Stimulated activated CD4-positive, alpha-beta T cell treated with anti-CD3 and anti-CD28 coated beads, Interleukin-2, amount 100 ng/mL, for 24 hours (primary cell): Measurements from ENCODE around the gene HNRNPH1.
"Not testable (repeated sequence)": the region's sequence is repeated elsewhere in the genome, so short reads cannot be mapped to it uniquely, and the experiment has no call there.

ENCODE experiments used
- DNase-seq, 2 donors: peaks; one replicate each; pipeline ENCODE4 v3.0.0-alpha.2; 2020

HNRNPH1 gene, protein sequence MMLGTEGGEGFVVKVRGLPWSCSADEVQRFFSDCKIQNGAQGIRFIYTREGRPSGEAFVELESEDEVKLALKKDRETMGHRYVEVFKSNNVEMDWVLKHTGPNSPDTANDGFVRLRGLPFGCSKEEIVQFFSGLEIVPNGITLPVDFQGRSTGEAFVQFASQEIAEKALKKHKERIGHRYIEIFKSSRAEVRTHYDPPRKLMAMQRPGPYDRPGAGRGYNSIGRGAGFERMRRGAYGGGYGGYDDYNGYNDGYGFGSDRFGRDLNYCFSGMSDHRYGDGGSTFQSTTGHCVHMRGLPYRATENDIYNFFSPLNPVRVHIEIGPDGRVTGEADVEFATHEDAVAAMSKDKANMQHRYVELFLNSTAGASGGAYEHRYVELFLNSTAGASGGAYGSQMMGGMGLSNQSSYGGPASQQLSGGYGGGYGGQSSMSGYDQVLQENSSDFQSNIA

DNA sequence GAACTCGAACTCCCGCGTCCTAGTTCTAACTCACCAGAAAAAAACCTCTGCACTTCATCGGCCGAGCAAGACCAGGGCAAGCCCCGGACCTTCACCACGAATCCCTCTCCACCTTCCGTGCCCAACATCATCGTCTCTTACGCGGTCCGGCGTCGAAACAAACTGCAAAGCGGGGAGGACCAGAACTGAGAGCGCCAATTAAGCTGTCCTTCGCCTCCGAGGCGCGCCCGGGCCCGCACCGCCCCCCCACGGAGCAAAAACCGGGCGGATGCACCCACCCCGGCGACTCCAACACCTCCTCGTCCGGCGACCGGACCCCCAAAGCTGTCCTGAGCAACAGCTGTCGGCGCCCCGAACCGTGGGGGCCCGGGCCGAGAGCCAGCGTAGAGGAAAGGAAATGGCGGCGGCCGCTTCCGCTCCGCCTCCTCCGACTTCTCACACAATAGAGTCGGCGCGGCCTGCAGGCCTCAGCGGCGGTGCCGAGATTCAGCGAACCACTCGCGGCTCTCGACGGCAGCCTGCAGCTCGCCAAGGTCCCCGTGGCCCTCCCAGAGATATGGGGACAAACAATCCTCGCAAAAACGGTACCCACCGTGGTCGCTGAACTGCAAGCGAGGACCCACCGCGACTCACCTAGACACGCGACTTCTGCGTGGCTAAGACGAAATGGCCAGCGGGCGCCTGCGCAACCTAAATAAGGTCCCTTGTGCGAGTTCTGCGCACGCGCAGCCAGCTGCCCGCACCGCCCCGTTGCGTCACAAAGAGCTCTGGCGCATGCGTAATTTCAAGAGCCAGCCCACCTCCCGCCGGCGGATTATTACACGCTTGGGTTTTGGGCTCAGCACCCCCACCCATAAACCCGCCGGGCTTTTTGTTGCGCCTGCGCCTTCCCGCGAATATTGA lies at the start of gene HNRNPH1:
Gene HNRNPH1 (minus strand): TSS at position 669 of the 903 bp plus-strand sequence. CDS start 538 bp downstream, at position 131.
- DNase-seq = peak; percentile 97

DNA sequence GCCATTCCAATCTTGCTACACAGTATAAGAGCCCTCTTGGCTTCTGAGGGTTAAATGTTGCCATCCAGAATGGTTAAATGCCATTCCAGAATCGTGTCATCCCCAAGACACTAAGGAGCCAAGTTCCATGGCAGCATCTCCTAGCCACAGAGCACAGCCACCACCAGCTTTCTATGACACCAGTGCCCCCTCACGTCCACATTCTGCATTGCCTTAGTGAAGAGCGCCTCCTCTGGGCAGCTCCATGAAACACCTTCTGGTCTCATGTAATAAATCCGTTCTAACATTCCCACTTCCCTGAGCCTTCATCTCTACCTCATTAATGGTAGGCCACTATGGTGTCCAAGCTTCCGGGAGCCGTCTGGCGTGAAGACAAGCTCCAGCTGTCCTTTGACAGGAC lies 44.9 kb upstream of the HNRNPH1 start:
- peak; percentile 28 to 36 for DNase-seq

DNA sequence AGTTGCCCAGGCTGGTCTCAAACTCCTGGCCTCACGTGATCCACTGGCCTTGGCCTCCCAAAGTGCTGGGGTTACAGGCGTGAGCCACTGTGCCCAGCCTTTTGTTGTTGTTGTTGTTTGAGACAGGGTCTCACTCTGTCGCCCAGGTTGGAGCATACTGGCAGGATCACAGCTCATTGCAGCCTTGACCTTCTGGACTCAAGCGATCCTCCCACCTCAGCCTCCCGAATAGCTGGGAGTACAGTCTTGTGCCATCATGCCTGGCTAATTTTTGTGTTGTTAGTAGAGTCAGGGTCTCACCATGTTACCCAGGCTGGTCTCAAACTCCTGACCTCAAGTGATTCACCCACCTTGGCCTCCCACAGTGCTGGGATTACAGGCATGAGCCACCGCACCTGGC lies 38.2 kb upstream of the HNRNPH1 start:
- DNase-seq = not testable (repeated sequence)

DNA sequence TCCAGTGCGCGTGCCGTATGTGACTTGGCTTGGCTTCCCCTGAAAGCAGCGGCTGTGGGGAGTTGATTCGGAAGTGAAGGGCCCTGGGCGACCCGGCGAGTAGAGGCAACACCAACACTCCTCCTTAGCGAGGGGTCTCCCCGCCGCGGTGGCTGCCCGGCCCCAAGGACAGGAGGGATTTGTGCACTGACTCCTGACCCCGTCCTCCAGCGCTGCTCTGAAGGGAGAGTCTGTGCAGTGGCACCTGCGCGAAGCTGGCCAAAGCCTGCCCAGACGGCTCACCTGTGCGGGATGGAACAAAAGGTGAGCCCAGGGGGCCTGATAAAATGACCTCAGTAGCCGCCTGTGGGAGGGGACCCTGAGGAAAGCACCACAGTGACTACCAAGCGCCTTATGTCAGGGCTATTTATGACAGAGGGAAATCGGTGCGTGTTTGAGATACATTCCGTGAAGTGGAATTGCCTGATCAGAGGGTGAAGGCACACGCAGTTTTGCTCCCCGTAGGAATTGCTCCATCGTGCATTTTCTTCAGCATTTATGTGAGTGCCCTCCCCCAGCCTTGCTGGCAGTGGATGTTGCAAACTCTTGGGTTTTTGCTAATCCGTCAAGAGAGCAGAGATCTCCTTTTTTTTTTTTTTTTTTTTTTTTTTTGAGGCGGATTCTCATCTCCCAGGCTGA lies 34.8 kb upstream of the HNRNPH1 start:
- not testable (repeated sequence) for DNase-seq

DNA sequence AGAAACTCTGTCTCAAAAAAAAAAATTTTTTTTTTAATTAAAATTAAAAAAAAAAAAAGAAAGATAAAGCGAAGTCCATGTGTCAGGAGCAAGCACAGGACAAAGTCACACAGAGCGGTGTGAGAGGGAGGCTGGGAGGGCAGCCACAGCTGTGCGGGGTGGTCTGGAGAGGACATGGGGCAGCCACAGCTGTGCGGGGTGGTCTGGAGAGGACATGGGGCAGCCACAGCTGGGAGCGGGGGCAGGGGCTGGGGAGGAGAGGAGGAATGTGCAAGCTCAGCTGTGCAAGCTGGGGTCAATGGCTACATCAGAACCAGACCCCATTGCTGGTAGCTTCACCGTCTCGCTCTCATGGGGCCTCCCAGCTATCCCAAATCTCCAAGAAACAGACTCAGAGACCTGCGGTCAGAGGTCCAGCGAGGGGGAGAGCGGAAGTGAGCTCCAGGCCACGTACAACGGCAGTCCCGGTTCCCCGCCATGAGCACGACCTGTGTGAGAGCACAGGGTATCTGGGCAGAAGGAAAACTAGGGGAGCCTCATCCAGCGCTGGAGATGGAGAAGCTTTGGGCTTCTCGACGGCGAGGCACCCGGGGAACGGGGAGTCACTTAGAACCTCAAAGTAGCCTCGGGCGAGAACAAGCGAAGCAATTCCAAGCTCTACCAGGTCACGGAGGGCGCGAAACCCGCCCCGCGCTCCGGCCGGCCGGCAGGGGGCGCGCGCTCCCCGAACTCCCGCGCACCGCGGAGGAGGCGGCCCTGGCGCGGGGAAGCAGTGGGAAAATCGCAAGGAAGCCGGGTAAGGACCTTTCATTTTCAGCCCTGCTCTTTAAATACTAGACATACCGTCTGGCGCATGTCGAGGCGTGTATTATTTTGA lies 34.1 kb upstream of the HNRNPH1 start:
- DNase-seq = peak in 1 of 2 donors; percentile 33

DNA sequence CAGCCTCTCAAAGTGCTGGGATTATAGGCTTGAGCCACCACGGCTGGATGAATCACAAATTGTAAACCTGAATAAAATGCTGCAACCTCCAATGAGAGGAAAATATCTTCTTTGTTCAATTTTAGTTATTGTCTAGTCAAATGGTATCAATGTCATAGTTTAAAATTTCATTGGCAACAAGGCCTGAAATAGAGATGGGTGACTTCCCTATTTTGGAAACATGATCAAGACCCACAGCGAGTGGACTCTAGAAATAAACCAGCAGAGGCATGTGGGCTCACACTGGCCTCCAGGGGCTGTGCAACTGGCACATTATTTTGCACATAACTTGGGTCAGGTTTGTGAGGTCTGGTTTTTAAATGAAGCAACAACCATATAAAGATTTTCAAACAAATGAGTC lies 29.7 kb upstream of the HNRNPH1 start:
- not testable (repeated sequence) for DNase-seq

DNA sequence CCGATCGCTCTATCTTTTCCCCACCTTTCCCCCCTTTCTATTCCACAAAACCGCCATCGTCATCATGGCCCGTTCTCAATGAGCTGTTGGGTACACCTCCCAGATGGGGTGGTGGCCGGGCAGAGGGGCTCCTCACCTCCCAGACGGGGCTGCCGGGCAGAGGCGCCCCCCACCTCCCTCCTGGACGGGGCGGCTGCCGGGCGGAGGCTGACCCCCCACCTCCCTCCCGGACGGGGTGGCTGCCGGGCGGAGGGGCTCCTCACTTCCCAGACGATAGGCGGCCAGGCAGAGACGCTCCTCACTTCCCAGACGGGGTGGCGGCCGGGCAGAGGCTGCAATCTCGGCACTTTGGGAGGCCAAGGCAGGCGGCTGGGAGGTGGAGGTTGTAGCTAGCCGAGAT lies 26.8 kb upstream of the HNRNPH1 start:
- not testable (repeated sequence) for DNase-seq

DNA sequence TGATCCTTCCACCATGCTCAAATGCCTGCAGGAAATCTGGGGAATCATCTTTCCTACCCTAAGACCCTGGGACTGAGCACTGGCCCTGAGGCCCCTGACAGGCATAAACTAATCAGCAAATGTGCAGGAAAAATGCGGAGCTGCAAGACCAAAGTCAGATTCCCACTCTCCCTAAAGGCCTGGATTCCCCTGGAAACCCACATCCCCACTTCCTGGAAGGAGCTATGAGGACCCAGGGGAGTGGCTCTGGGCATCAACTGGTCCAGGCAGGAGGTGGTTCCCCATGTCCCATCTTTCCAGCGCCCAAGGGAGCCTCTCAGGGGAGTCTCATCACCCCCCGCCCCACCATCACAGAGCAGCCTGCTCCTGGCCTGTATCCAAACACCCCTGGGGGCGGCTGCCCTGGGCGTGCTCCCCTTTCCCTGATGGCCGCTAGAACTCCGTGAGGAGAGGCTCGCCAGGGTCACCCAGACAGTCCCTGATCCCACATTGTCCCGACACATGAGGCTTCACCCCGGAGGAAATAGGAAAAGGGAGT lies 25.8 kb upstream of the HNRNPH1 start:
- DNase-seq = not testable (repeated sequence)

DNA sequence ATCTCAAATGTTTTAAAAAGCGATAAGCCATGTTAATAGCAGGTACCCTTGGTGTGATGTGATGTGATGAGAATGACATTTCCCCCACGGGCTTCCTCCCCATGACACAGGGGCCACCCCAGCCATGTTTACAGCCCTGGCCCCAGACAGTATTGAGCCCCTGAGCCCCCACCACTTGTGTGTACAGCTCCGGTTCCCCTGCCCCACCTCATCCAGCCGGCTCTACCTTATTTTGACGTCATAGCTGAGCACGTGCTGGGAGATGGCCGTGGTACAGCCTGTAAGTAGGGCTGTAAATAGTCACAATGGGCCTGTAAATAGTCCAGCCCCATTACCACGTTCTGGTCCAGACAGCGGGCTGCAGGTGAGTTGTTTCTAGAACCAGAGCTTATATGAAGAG lies 24.9 kb upstream of the HNRNPH1 start:
- DNase-seq = no peak

DNA sequence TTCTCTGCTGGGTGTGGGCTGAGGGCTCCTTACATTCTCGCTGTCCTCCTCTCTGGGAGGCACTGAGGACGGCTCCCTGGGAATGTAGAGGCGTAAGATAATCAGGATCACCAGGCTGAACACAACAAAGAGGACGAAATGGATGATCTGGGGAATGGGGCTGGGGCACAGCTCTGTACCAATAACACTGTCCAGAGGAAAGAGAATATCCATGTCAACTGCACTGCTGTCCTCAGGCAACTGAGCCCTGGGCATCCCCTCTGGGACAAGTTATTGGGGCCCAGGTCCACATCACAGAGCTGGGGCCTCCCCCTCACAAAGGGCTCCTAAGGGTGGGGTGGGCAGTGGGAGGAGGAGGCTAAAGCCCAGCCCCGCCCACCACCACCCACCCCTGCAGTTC lies 21.3 kb upstream of the HNRNPH1 start:
- DNase-seq = not testable (repeated sequence)

DNA sequence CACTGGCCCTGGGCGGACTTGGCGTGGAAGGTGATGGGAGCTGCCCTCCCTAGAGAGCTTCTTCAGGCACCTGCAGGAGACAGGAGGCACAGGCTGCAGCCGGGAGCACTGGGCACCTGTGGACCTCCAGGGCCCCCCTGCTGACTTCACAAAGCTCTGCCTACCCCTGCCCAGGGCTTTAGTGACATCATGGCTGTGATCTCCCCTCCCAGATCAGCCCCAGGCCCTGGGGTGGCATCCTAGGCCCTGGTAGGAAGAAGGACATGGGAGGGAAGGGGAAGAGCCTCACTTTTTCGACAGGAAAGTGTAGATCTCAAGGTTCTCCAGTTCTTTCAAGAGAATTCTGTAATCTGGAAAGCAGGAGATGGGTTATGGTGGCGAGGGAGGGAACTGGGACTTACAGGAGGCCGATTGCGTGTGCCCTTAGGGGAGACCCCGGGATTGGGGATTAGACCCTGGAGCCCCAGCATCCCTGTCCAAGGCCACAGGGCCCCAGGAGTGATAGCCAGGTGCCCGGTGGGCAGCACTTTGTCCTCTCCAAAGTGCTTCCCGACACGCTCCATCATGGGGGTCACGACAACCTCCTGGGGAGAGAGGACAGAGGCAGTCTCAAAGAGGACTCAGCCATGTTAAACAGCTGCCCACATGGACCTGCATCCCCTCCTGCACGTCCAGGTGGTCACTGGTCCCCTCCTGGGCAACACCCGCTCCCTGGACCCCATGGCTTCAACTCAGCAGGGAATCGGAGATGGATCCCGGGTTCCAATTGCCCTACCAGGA lies 19.9 kb upstream of the HNRNPH1 start:
- DNase-seq = not testable (repeated sequence)

DNA sequence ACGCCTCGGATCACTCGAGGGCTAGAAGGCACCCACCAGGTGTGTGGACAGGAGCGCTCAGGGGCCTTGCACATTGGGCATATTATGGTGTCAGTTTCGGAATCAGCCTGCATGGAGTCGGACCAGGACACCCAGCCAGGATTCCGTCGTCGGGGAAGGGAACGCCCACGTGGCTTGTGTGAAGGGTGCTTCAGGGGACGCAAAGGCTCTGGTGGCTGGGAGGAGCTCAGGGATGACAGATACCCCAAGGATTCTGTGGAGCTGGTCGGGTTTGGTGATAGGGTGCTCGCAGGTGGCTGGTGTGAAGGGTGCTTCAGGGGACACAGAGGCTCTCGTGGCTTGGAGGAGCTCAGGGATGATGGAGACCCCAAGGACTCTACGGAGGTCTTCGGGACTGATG lies 19.2 kb upstream of the HNRNPH1 start:
- not testable (repeated sequence) for DNase-seq

DNA sequence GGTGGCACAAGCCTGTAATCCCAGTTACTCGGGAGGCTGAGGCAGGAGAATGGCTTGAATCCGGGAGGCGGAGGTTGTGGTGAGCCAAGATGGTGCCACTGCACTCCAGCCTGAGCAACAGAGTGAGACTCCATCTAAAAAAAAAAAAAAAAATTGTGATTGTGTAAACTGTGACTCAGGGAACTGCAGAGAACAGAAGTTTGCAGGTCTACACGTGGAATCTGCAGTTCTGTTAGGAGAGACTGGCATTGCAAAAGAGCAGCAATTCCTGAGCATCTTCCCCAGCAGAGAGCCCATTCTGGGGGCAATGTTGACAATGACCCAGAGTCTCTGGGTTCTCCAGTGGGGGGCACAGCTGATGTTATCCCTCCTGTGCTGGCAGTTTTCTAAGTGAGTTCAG lies 18.3 kb upstream of the HNRNPH1 start:
- not testable (repeated sequence) for DNase-seq

DNA sequence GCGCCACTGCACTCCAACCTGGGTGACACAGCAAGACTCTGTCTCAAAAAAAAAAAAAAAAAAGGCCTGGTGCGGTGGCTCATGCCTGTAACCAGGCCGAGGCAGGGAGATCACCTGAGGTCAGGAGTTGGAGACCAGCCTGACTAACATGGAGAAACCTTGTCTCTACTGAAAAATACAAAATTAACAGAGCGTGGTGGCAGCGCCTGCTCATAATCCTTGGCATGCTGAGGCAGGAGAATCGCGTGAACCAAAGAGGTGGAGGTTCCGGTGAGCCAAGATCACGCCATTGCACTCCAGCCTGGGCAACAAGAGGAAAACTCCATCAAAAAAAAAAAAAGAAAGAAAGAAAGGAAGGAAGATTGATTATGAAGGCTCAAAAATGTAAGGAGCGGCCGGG lies 15.8 kb upstream of the HNRNPH1 start:
- not testable (repeated sequence) for DNase-seq

DNA sequence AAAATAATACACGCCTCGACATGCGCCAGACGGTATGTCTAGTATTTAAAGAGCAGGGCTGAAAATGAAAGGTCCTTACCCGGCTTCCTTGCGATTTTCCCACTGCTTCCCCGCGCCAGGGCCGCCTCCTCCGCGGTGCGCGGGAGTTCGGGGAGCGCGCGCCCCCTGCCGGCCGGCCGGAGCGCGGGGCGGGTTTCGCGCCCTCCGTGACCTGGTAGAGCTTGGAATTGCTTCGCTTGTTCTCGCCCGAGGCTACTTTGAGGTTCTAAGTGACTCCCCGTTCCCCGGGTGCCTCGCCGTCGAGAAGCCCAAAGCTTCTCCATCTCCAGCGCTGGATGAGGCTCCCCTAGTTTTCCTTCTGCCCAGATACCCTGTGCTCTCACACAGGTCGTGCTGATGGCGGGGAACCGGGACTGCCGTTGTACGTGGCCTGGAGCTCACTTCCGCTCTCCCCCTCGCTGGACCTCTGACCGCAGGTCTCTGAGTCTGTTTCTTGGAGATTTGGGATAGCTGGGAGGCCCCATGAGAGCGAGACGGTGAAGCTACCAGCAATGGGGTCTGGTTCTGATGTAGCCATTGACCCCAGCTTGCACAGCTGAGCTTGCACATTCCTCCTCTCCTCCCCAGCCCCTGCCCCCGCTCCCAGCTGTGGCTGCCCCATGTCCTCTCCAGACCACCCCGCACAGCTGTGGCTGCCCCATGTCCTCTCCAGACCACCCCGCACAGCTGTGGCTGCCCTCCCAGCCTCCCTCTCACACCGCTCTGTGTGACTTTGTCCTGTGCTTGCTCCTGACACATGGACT lies 11.1 kb upstream of the HNRNPH1 start:
- DNase-seq = not testable (repeated sequence)

DNA sequence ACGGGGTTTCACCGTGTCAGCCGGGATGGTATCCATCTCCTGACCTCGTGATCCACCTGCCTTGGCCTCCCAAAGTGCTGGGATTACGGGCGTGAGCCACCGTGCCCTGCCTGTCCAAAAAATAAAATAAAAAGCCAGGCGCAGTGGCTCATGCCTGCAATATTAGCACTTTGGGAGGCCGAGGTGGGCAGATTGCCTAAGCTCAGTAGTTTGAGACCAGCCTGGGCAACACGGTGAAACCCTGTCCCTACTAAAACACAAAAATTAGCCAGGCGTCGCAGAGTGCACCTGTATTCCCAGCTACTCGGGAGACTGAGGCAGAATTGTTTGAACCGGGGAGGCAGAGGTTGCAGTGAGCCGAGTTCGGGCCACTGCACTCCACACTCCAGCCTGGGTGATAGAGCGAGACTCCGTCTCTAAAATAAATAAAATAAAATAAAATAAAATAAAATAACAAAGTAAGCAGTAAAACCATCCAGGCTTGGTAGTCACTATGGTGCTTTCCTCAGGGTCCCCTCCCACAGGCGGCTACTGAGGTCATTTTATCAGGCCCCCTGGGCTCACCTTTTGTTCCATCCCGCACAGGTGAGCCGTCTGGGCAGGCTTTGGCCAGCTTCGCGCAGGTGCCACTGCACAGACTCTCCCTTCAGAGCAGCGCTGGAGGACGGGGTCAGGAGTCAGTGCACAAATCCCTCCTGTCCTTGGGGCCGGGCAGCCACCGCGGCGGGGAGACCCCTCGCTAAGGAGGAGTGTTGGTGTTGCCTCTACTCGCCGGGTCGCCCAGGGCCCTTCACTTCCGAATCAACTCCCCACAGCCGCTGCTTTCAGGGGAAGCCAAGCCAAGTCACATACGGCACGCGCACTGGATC lies 10.3 kb upstream of the HNRNPH1 start:
- not testable (repeated sequence) for DNase-seq

DNA sequence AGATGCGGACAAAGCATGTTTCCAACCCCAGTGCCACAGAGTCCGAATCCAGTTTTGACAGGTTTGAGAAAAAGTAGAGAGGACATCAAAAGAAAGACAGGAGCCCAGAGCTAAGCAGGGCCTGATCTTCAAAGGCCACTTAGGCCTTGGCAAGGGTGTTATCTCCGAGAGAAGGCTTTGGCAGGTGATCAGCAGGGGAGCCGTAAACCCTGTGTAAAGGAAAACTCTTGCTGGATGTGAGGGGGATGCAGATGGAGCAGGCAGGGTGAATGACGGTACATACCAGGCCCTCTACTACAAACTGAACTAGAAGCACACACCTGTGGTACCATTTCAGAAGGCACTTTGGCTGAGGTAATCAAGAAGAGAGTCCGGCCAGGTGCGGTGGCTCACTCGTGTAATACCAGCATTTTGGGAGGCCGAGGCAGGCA lies 1.4 kb upstream of the HNRNPH1 start:
- no peak for DNase-seq

DNA sequence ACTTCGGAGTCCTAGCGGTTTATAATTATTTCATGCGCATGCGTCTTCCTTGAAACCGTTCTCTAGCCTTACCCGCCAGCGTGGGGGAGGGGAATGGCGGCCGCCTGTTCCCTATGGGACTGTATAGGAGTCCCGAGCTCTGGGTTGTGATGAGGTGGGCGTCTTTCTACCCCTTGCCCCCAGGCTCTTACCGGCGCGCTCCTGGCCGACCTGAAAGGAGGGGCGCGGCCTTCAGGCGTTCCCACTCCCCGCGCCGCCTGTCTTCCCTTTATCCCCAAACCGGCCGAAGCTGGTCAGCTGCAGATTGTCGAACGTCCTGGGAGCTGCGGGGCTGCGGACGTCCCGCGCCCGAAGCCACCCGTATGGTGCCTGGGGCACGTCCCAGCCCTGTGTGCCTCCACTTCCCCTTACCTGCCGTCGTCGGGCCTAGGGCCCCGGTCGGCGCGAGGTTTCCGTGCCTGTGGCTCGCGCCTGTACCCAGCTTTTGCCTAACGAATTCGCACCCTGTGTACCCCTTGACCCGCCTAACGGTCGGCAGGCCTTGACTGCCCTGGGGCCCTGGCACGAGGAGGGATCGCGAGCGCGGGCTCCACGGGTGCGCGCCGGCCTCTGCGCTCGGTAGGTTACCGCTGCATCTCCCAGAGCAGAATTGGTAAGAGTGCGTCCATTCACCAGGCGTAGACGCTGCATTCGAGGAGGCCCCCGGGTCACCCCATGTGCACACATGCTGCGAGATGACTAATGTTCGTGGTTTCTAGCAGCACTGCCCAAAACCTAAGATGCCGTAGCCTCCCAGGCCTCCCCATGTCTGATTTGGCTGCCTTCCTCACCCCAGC lies 653 bp upstream of the HNRNPH1 start:
- DNase-seq = peak; percentile 64 to 65
